Endodermal cell (in vitro differentiated cells): ENCODE results near the gene OMP. TPM values are rescaled to one million over a fixed set of nuclear protein-coding genes. Genes with fewer than 3 reads are reported as not detected.

Source experiments
- DNase-seq: peaks from one replicate; pipeline ENCODE4 v3.0.0-alpha.2; 2017
- H3K27ac ChIP-seq: 2 replicates; pipeline ENCODE4 v1.5.1; 2013; ENCODE audit warnings: mild to moderate bottlenecking, low read depth, low read length, moderate library complexity
- H3K27me3 ChIP-seq: 2 replicates; pipeline ENCODE4 v1.6.1; 2013; ENCODE audit warnings: mild to moderate bottlenecking, low read length, moderate library complexity; ENCODE audit not compliant: insufficient read depth, control insufficient read depth, poor library complexity, severe bottlenecking
- H3K36me3 ChIP-seq: 2 replicates; pipeline ENCODE4 v1.7.0; 2013; ENCODE audit warnings: mild to moderate bottlenecking, low read length, moderate library complexity; ENCODE audit not compliant: control insufficient read depth, insufficient read depth
- H3K4me1 ChIP-seq: one replicate; pipeline ENCODE4 v1.7.0; 2013; ENCODE audit warnings: low read length; ENCODE audit not compliant: control insufficient read depth, insufficient read depth
- H3K4me3 ChIP-seq: 2 replicates; pipeline ENCODE4 v1.5.1; 2013; ENCODE audit warnings: mild to moderate bottlenecking, low read length, moderate library complexity
- H3K9ac ChIP-seq: 2 replicates; pipeline ENCODE4 v1.6.1; 2013; ENCODE audit warnings: mild to moderate bottlenecking, low read length, moderate library complexity; ENCODE audit not compliant: poor library complexity, severe bottlenecking; ENCODE audit errors: extremely low read depth
- H3K9me3 ChIP-seq: 2 replicates; pipeline ENCODE4 v1.6.1; 2013; ENCODE audit warnings: mild to moderate bottlenecking, low read length, moderate library complexity; ENCODE audit not compliant: control insufficient read depth
- H3K27ac Mint-ChIP-seq: 2 replicates; pipeline ENCODE4 v1.8.0; 2020; ENCODE audit warnings: mixed read lengths
- H3K27me3 Mint-ChIP-seq: 2 replicates; pipeline ENCODE4 v1.8.0; 2021; ENCODE audit warnings: mild to moderate bottlenecking, mixed read lengths; ENCODE audit not compliant: insufficient read depth
- H3K36me3 Mint-ChIP-seq: 2 replicates; pipeline ENCODE4 v1.8.0; 2020; ENCODE audit warnings: low read depth, mixed read lengths
- H3K4me1 Mint-ChIP-seq: 2 replicates; pipeline ENCODE4 v1.8.0; 2020; ENCODE audit warnings: mixed read lengths
- H3K4me3 Mint-ChIP-seq: 2 replicates; pipeline ENCODE4 v1.8.0; 2020; ENCODE audit warnings: mild to moderate bottlenecking, moderate library complexity, mixed read lengths
- H3K9me3 Mint-ChIP-seq: 2 replicates; pipeline ENCODE4 v1.8.0; 2020; ENCODE audit warnings: mild to moderate bottlenecking, mixed read lengths
- CTCF ChIP-seq: fragments of 200-600 bp; sonication (generic); conservative IDR thresholded peaks from 2 replicates; pipeline ENCODE4 v1.5.0; 2021; ENCODE audit warnings: antibody characterized with exemption, mild to moderate bottlenecking
- WGBS, 2 experiments: methylation state at CpG; one replicate each; pipeline versions ENCODE4 v1.1.5 to v1.1.7; 2013; ENCODE audit warnings: missing lambda C conversion rate in 2 of 2, mixed read lengths in 1 of 2; ENCODE audit not compliant: insufficient coverage in 1 of 2, insufficient read length in 1 of 2; 5-methylcytosine and 5-hydroxymethylcytosine counted together
- total RNA-seq, 2 donors: library from RNA; stranded (reverse); fragmentation: NEBNext Ultra II Directional in 1 of 2; extraction: Animal tissue kit (Norgen Biotek cat#: 25700) in 1 of 2; gene quantifications; 2 replicates in 1 of 2; 3 replicates in 1 of 2; pipeline ENCODE4 v1.2.1, GENCODE V29; 2021

The OMP gene
- total RNA-seq, 2 donors from 2014 or later, result 1.6 to 1.7 TPM

GRCh38 chr11:77066229-77067042 is 36.2 kb upstream of the OMP start, which contains the start of gene CAPN5:
CAPN5 (plus strand) TSS chr11:77066971; CDS start chr11:77084887, 17,916 bp downstream.
- peaks cover 21% of the 10 kb centered on the region for H3K27me3 Mint-ChIP-seq
- Histone ChIP-seq H3K4me3 (peak within 1 kb of the TSS; percentile 86), H3K36me3 (no peaks in the 10 kb centered on the region), H3K27me3 (no peaks in the 10 kb centered on the region), H3K4me1 (peaks cover 8% of the 10 kb centered on the region), H3K9ac (peak within 1 kb of the TSS; percentile 47), H3K9me3 (no peaks in the 10 kb centered on the region), H3K27ac (peak within 1 kb of the TSS; percentile 77)
- H3K4me1 Mint-ChIP-seq, result peaks cover 15% of the 10 kb centered on the region
- TF ChIP-seq CTCF, result peak; percentile 69
- peaks cover under 1% of the 10 kb centered on the region for H3K9me3 Mint-ChIP-seq
- no peaks in the 10 kb centered on the region for H3K36me3 Mint-ChIP-seq
- DNase-seq, result peak; percentile 98
- peak within 1 kb of the TSS; percentile 76 for H3K27ac Mint-ChIP-seq
- H3K4me3 Mint-ChIP-seq, result peak within 1 kb of the TSS; percentile 62
- 2 to 4% methylated on average over 21 to 69 of the region's 69 CpGs for WGBS, 2 experiments

GRCh38 chr11:77067861-77068443 is 34.7 kb upstream of the OMP start:
- peaks cover 8% of the 10 kb centered on the region for H3K4me1 ChIP-seq
- H3K27ac Mint-ChIP-seq, result no peak overlapping the region
- no peaks in the 10 kb centered on the region for H3K36me3 ChIP-seq
- H3K4me3 ChIP-seq, result peak overlapping the region; percentile 86
- no peaks in the 10 kb centered on the region for H3K9me3 ChIP-seq
- TF ChIP-seq CTCF, result no peak
- no peaks in the 10 kb centered on the region for H3K9me3 Mint-ChIP-seq
- peaks cover 21% of the 10 kb centered on the region for H3K27me3 Mint-ChIP-seq
- peak overlapping the region; percentile 62 for H3K4me3 Mint-ChIP-seq
- H3K4me1 Mint-ChIP-seq, result peaks cover 15% of the 10 kb centered on the region
- H3K27ac ChIP-seq, result no peak overlapping the region
- H3K36me3 Mint-ChIP-seq, result no peaks in the 10 kb centered on the region
- H3K9ac ChIP-seq, result no peak overlapping the region
- 88 to 91% methylated on average over 6 to 8 of the region's 8 CpGs for WGBS, 2 experiments
- DNase-seq, result peak; percentile 49
- no peaks in the 10 kb centered on the region for H3K27me3 ChIP-seq

- H3K27ac ChIP-seq, result no peak overlapping the region
- no peaks in the 10 kb centered on the region for H3K27me3 ChIP-seq
- peak; percentile 29 for DNase-seq
- Mint-ChIP-seq H3K36me3 (no peaks in the 10 kb centered on the region), H3K9me3 (no peaks in the 10 kb centered on the region), H3K27me3 (peaks cover 20% of the 10 kb centered on the region), H3K4me3 (peak overlapping the region; percentile 62), H3K4me1 (peaks cover 15% of the 10 kb centered on the region), H3K27ac (no peak overlapping the region)
- 80 to 81% methylated on average over 7 of the region's 7 CpGs for WGBS, 2 experiments
- H3K9me3 ChIP-seq, result no peaks in the 10 kb centered on the region
- peaks cover 8% of the 10 kb centered on the region for H3K4me1 ChIP-seq
- no peak for TF ChIP-seq CTCF
- H3K36me3 ChIP-seq, result no peaks in the 10 kb centered on the region
- H3K4me3 ChIP-seq, result peak overlapping the region; percentile 86
- H3K9ac ChIP-seq, result no peak overlapping the region
These were observed 33.9 kb upstream of the OMP start for GRCh38 chr11:77068457-77069335.
